Measurements from ENCODE around the gene LOXL1. TPM values are rescaled to one million over a fixed set of nuclear protein-coding genes. Genes with fewer than 3 reads are reported as not detected.

LOXL1 gene
- total RNA-seq, 2 donors from 2014 or later: 2.3 to 6.9 TPM

GRCh38 chr15:73944161-73945129 is 18.2 kb downstream of the LOXL1 start:
- H3K4me3 ChIP-seq: no peak overlapping the region
- intact Hi-C loops (cut with DNase I): no loop called here
- no peaks in the 10 kb centered on the region for H3K4me1 ChIP-seq
- no peaks in the 10 kb centered on the region for H3K27me3 ChIP-seq
- H3K9ac ChIP-seq (ENCODE audit: low read depth in 2 of 2, low read length in 2 of 2): no peak overlapping the region
- H3K36me3 ChIP-seq: no peaks in the 10 kb centered on the region
- no peak overlapping the region for H3K27ac ChIP-seq
- no peak for DNase-seq
- no peaks in the 10 kb centered on the region for H3K9me3 ChIP-seq
- TF ChIP-seq, protein P1, sequence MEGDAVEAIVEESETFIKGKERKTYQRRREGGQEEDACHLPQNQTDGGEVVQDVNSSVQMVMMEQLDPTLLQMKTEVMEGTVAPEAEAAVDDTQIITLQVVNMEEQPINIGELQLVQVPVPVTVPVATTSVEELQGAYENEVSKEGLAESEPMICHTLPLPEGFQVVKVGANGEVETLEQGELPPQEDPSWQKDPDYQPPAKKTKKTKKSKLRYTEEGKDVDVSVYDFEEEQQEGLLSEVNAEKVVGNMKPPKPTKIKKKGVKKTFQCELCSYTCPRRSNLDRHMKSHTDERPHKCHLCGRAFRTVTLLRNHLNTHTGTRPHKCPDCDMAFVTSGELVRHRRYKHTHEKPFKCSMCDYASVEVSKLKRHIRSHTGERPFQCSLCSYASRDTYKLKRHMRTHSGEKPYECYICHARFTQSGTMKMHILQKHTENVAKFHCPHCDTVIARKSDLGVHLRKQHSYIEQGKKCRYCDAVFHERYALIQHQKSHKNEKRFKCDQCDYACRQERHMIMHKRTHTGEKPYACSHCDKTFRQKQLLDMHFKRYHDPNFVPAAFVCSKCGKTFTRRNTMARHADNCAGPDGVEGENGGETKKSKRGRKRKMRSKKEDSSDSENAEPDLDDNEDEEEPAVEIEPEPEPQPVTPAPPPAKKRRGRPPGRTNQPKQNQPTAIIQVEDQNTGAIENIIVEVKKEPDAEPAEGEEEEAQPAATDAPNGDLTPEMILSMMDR (IDR thresholded peaks at IDR 0.05): no peak

GRCh38 chr15:73945130-73945508 is 18.9 kb downstream of the LOXL1 start:
- Histone ChIP-seq H3K27me3 (no peaks in the 10 kb centered on the region), H3K4me1 (no peaks in the 10 kb centered on the region), H3K4me3 (no peak overlapping the region), H3K27ac (no peak overlapping the region), H3K9ac (ENCODE audit: low read depth in 2 of 2, low read length in 2 of 2) (no peak overlapping the region), H3K9me3 (no peaks in the 10 kb centered on the region), H3K36me3 (no peaks in the 10 kb centered on the region)
- no peak for DNase-seq
- intact Hi-C loops (cut with DNase I): no loop called here
- TF ChIP-seq, protein P1 (IDR thresholded peaks at IDR 0.05): no peak

GRCh38 chr15:73946046-73946721 is 19.9 kb downstream of the LOXL1 start:
- H3K27ac ChIP-seq: no peak overlapping the region
- no peaks in the 10 kb centered on the region for H3K27me3 ChIP-seq
- no peaks in the 10 kb centered on the region for H3K4me1 ChIP-seq
- no peak overlapping the region for H3K9ac ChIP-seq (ENCODE audit: low read depth in 2 of 2, low read length in 2 of 2)
- intact Hi-C loops (cut with DNase I): no loop called here
- H3K36me3 ChIP-seq: no peaks in the 10 kb centered on the region
- no peaks in the 10 kb centered on the region for H3K9me3 ChIP-seq
- no peak for DNase-seq
- H3K4me3 ChIP-seq: no peak overlapping the region
- TF ChIP-seq, protein P1 (IDR thresholded peaks at IDR 0.05): no peak

GRCh38 chr15:73946795-73947370 is 20.6 kb downstream of the LOXL1 start:
- Histone ChIP-seq H3K27me3 (no peaks in the 10 kb centered on the region), H3K36me3 (no peaks in the 10 kb centered on the region), H3K4me1 (peaks cover 3% of the 10 kb centered on the region), H3K4me3 (no peak overlapping the region), H3K9me3 (no peaks in the 10 kb centered on the region), H3K9ac (ENCODE audit: low read depth in 2 of 2, low read length in 2 of 2) (no peak overlapping the region), H3K27ac (no peak overlapping the region)
- TF ChIP-seq, protein P1 (IDR thresholded peaks at IDR 0.05): no peak
- DNase-seq: no peak
- intact Hi-C loops (cut with DNase I): no loop called here

- TF ChIP-seq, protein P1 (IDR thresholded peaks at IDR 0.05): no peak
- intact Hi-C loops (cut with DNase I): no loop called here
- no peak for DNase-seq
- no peak overlapping the region for H3K9ac ChIP-seq (ENCODE audit: low read depth in 2 of 2, low read length in 2 of 2)
- peaks cover 4% of the 10 kb centered on the region for H3K4me1 ChIP-seq
- H3K36me3 ChIP-seq: no peaks in the 10 kb centered on the region
- no peak overlapping the region for H3K4me3 ChIP-seq
- H3K9me3 ChIP-seq: no peaks in the 10 kb centered on the region
- no peak overlapping the region for H3K27ac ChIP-seq
- H3K27me3 ChIP-seq: no peaks in the 10 kb centered on the region
Observed at GRCh38 chr15:73947651-73948050, 21.4 kb downstream of the LOXL1 start.

Measured in colonic mucosa (tissue), 4 donors.